Ecto neural progenitor cell (in vitro differentiated cells): ENCODE measurements around the gene UGT1A3.
"Not testable (repeated sequence)": the region's sequence is repeated elsewhere in the genome, so short reads cannot be mapped to it uniquely, and the experiment has no call there.

ENCODE experiments used
- DNase-seq: peaks from one replicate; pipeline ENCODE4 v3.0.0-alpha.2; 2018; ENCODE audit warnings: low spot score

Gene UGT1A3

GRCh38 chr2:233728723-233729301, at the start of gene UGT1A3:
TSS of gene UGT1A3 (plus strand) at chr2:233729042. CDS start at chr2:233729127, 85 bp downstream.
- no peak for DNase-seq

GRCh38 chr2:233679196-233679595, 49.6 kb upstream of the UGT1A3 start:
- DNase-seq: no peak

- no peak for DNase-seq
Measured at GRCh38 chr2:233680361-233681045, 48.3 kb upstream of the UGT1A3 start.

- no peak for DNase-seq
Measured at GRCh38 chr2:233681521-233682099, 47.2 kb upstream of the UGT1A3 start, which contains the start of gene UGT1A7. TSS of gene UGT1A7 (plus strand) at chr2:233681901. CDS start at chr2:233681938, 37 bp downstream.

GRCh38 chr2:233684640-233685039, 44.2 kb upstream of the UGT1A3 start:
- DNase-seq: no peak

GRCh38 chr2:233686928-233687327, 41.9 kb upstream of the UGT1A3 start:
- no peak for DNase-seq

GRCh38 chr2:233688341-233688740, 40.5 kb upstream of the UGT1A3 start:
- DNase-seq: no peak

GRCh38 chr2:233689031-233689430, 39.8 kb upstream of the UGT1A3 start:
- no peak for DNase-seq

- DNase-seq: no peak
Measured at GRCh38 chr2:233689501-233689900, 39.3 kb upstream of the UGT1A3 start.

- DNase-seq: no peak
Measured at GRCh38 chr2:233690444-233690843, 38.4 kb upstream of the UGT1A3 start.

- no peak for DNase-seq
Measured at GRCh38 chr2:233691443-233692433, 37.1 kb upstream of the UGT1A3 start.

GRCh38 chr2:233692648-233693047, 36.2 kb upstream of the UGT1A3 start, which contains the start of gene UGT1A6:
TSS of gene UGT1A6 (plus strand) at chr2:233692890. CDS start at chr2:233693005, 115 bp downstream.
- no peak for DNase-seq

GRCh38 chr2:233693963-233694362, 34.9 kb upstream of the UGT1A3 start:
- DNase-seq: no peak

GRCh38 chr2:233698740-233699139, 30.1 kb upstream of the UGT1A3 start:
- DNase-seq: no peak

- no peak for DNase-seq
Measured at GRCh38 chr2:233699424-233700027, 29.3 kb upstream of the UGT1A3 start.

- DNase-seq: no peak
Measured at GRCh38 chr2:233700028-233700635, 28.7 kb upstream of the UGT1A3 start.

GRCh38 chr2:233700842-233701241, 28.0 kb upstream of the UGT1A3 start:
- DNase-seq: not testable (repeated sequence)

- DNase-seq: no peak
Measured at GRCh38 chr2:233702238-233702637, 26.6 kb upstream of the UGT1A3 start.

GRCh38 chr2:233705911-233706506, 22.8 kb upstream of the UGT1A3 start:
- no peak for DNase-seq

GRCh38 chr2:233706720-233707119, 22.1 kb upstream of the UGT1A3 start:
- no peak for DNase-seq
